ENCODE measurements around the gene ITPR2. TPM values are rescaled to one million over a fixed set of nuclear protein-coding genes. Genes with fewer than 3 reads are reported as not detected.
"Not testable (repeated sequence)": the region's sequence is repeated elsewhere in the genome, so short reads cannot be mapped to it uniquely, and the experiment has no call there.

ITPR2 gene
- polyA plus RNA-seq, 1 experiment = 3.4 TPM

DNA sequence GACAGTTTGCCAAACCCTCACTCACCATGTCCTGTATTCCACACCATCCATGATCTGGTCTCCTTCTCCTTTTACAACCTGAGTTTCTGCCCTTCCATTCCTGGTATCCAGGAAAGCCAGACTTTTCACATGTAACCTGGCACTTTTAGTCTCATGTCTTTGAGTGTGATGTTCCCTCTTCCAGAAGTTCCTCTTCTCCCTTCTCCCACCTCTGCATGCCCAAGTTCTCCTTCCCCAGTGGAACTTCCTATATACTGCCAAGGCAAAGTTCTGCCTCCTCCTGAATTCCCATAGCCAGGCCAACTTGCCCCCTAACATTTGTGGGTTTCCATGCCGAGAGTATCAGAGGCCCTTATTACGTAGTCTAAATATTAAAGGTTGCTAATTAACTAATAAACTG lies 3.2 kb upstream of the ITPR2 start:
- TF ChIP-seq, protein P1, sequence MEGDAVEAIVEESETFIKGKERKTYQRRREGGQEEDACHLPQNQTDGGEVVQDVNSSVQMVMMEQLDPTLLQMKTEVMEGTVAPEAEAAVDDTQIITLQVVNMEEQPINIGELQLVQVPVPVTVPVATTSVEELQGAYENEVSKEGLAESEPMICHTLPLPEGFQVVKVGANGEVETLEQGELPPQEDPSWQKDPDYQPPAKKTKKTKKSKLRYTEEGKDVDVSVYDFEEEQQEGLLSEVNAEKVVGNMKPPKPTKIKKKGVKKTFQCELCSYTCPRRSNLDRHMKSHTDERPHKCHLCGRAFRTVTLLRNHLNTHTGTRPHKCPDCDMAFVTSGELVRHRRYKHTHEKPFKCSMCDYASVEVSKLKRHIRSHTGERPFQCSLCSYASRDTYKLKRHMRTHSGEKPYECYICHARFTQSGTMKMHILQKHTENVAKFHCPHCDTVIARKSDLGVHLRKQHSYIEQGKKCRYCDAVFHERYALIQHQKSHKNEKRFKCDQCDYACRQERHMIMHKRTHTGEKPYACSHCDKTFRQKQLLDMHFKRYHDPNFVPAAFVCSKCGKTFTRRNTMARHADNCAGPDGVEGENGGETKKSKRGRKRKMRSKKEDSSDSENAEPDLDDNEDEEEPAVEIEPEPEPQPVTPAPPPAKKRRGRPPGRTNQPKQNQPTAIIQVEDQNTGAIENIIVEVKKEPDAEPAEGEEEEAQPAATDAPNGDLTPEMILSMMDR (IDR thresholded peaks at IDR 0.05; ENCODE audit: low read depth, low read length) = no peak
- ChIA-PET CTCF (no interaction called here), POLR2A (no interaction called here)
- Histone ChIP-seq H3K27me3 (ENCODE audit: control insufficient read depth, insufficient read depth, low read length) (no peaks in the 10 kb centered on the region), H3K4me3 (ENCODE audit: low read depth, low read length) (no peak overlapping the region), H3K9me3 (ENCODE audit: control insufficient read depth, insufficient read depth, low read length) (peaks cover 5% of the 10 kb centered on the region; the same call in 1 of the 2 replicates), H3K27ac (ENCODE audit: low read depth, low read length) (no peak overlapping the region)
- DNase-seq (ENCODE audit: low read depth, low spot score) = no peak

DNA sequence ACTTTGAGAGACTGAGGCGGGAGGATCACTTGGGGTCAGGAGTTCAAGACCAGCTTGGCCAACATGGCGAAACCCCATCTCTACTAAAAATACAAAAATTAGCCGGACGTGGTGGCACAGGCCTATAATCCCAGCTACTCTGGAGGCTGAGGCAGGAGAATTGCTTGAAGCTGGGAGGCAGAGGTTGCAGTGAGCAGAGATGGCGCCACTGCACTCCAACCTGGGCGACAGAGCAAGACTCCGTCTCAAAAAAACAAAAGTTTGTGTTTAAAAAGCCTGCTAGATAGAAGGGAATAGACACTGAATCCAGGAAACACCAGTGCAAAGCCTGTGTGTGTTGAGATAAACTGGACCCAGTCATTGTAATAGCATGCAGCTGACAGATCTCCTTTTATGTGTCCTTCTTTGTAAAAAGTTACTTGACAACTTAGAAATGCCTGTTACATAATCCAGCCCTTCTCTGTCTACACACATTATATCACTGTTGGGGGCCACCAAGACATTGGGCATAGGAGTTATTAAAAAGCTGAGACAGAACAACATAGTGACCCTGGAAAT lies 1.6 kb upstream of the ITPR2 start:
- POLR2A ChIA-PET; H3K4me3 ChIP-seq (ENCODE audit: low read depth, low read length); H3K27me3 ChIP-seq (ENCODE audit: control insufficient read depth, insufficient read depth, low read length); H3K27ac ChIP-seq (ENCODE audit: low read depth, low read length); H3K9me3 ChIP-seq (ENCODE audit: control insufficient read depth, insufficient read depth, low read length); DNase-seq (ENCODE audit: low read depth, low spot score): not testable (repeated sequence)
- CTCF ChIA-PET = interaction anchor here (1.2 to 1.3 kb wide), 2 partner anchors 8 to 9 kb away, joined by 3 to 6 read pairs; no protein-coding TSS in a partner anchor

DNA sequence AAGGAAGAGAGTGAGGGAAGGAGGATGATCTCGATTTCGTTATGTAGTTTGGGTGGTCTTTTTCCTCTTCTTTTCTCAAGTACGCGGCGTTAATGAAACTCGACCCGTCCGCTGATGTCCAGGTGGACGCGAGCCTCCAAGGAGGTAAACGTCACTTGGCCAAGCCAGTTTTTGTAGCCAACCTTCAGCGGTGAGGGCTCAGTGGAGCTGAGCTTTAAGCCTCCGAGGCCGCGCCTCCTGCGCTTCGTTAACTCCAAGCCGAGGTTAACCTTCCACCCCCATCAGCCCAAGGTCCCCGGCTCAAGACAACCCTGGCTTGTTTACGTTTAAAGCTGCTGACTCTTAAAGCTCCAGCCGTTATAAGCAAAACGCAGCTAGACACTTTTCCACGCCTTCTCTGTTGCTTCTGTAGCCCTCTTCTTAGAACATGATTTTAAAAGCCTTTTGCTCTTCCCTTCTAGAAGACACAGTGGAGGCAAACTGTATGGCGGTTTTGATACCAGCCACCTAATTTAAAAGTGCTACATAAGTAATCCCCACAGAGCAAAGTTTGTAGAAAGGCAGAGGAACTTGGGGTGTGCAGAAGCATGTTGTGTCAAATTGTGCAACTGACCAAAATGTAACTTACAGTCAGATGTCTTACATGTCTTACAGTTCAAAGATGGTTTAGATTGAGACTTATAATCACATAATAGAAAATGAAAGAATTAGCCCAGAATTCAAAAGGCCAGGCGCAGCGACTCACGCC lies 923 bp upstream of the ITPR2 start:
- POLR2A ChIA-PET = interaction anchor here (1.8 to 1.9 kb wide), 2 partner anchors 12 to 204 kb away, joined by 3 to 8 read pairs; no protein-coding TSS in a partner anchor
- TF ChIP-seq, protein P1 (IDR thresholded peaks at IDR 0.05; ENCODE audit: low read depth, low read length) = no peak
- DNase-seq (ENCODE audit: low read depth, low spot score) = no peak
- H3K4me3 ChIP-seq (ENCODE audit: low read depth, low read length) = peak overlapping the region; percentile 72
- CTCF ChIA-PET = interaction anchor here (0.8 to 2.1 kb wide), 6 partner anchors 9 to 514 kb away, joined by 3 to 9 read pairs (median 4); no protein-coding TSS in a partner anchor
- H3K9me3 ChIP-seq (ENCODE audit: control insufficient read depth, insufficient read depth, low read length) = peaks cover 1% of the 10 kb centered on the region; the same call in 1 of the 2 replicates
- H3K27me3 ChIP-seq (ENCODE audit: control insufficient read depth, insufficient read depth, low read length) = no peaks in the 10 kb centered on the region
- H3K27ac ChIP-seq (ENCODE audit: low read depth, low read length) = no peak overlapping the region

DNA sequence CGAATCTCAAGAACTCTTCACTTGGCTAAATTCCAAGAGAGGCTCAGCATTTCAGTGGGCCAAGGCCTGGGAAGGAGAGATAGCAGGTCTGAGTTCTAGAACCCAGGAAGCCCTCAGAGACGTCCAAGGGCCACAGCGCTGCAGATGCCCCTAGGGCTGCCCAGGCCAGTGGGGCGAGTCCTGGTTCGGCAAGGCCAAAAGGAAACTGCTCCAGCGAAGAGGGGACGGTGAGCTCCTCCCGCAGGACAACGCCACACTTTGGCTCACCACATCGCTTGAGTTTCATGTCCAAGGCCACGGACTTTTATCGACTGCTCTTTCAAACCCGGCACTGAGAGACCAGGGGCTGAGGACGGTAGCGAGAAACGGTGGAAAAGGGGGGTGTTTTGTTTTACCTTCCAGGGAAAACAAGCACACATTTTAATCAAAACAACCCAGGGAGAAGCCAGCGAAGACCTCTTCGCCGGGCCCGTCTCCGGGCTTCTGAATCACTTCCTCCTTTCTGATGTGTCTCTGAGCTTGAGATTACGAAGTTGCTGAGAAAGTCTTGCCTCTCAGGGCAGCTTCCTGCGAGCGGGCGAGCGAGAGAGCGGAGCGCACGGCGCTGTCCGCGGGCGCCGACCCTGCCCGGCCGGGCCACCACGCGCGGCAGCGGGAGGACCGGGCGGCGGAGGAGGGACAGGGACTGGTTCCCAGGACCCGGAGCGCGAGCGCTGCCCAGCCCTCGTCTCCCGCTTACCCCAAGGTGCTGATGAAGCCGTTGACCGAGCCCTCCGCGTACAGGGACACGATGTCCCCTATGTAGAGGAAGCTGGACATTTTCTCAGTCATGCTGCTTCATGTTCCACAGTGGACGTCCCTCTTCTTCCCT lies 808 bp downstream of the ITPR2 start:
- ChIA-PET POLR2A (interaction anchor here (0.8 to 1.9 kb wide), 5 partner anchors 14 to 203 kb away, joined by 3 to 8 read pairs (median 3); no protein-coding TSS in a partner anchor), CTCF (interaction anchor here (1.1 to 2.1 kb wide), 4 partner anchors 10 to 516 kb away, joined by 3 to 9 read pairs (median 5); no protein-coding TSS in a partner anchor)
- DNase-seq (ENCODE audit: low read depth, low spot score) = no peak
- Histone ChIP-seq H3K4me3 (ENCODE audit: low read depth, low read length) (peak overlapping the region; percentile 93), H3K27me3 (ENCODE audit: control insufficient read depth, insufficient read depth, low read length) (no peaks in the 10 kb centered on the region), H3K9me3 (ENCODE audit: control insufficient read depth, insufficient read depth, low read length) (no peaks in the 10 kb centered on the region; the same call in 1 of the 2 replicates), H3K27ac (ENCODE audit: low read depth, low read length) (peak overlapping the region; percentile 85)
- TF ChIP-seq, protein P1 (IDR thresholded peaks at IDR 0.05; ENCODE audit: low read depth, low read length) = no peak
